WTC11 (cell line): Measurements from ENCODE around the gene PREX1.

Experiments used
- CBFB ChIP-seq: sonication (generic); formaldehyde crosslinking; IDR thresholded peaks from 2 replicates; pipeline ENCODE4 v1.8.1; 2022; ENCODE audit warnings: mild to moderate bottlenecking, low read depth, missing genetic modification reagents
- ELF4 ChIP-seq: sonication (generic); formaldehyde crosslinking; IDR thresholded peaks from 2 replicates; pipeline ENCODE4 v1.8.1; 2022; ENCODE audit warnings: low read depth, mild to moderate bottlenecking, moderate library complexity, missing genetic modification reagents
- ZNF219 ChIP-seq: sonication (generic); formaldehyde crosslinking; IDR thresholded peaks from 2 replicates; pipeline ENCODE4 v1.8.0; 2023; ENCODE audit warnings: missing genetic modification reagents, mild to moderate bottlenecking, borderline replicate concordance
- TF ChIP-seq, protein P1 (sequence below): sonication (generic); formaldehyde crosslinking; IDR thresholded peaks from 2 replicates; pipeline ENCODE4 v1.8.0; 2022; ENCODE audit warnings: mild to moderate bottlenecking, missing genetic modification reagents

DNA sequence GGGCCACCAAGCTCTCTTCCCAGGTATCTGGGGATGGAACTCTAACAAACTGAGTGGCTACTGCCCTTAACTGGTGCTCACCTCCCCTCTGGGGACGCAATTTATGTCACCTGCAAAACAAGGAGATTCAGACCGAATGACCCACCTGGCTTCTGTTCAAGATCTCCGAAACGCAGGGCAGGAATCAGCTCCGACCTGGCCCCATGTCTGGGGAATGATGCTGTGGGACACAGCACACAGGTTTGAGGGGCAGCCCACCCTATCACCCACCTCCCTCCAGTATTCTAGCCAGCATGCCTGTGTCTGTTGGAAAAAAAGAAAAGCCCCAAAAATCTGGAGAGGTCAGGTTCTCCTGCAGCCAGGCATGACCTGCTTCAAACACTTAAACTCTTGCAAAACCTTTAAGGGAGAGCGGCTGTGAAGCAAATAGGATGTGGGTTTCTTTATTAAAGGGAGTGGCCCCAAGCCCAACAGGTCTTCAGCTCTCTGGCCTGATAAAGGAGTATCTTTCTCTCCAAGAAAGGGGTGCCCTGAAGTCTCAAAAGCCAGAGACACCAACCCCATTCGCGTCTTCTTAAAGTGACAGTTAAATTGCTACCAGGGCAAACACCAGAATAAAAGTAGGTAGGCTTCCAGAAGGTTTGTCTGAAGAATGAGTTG lies 6.4 kb downstream of the PREX1 start:
- TF ChIP-seq, protein P1, sequence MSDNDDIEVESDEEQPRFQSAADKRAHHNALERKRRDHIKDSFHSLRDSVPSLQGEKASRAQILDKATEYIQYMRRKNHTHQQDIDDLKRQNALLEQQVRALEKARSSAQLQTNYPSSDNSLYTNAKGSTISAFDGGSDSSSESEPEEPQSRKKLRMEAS (CRISPR knock-in tag): no peak
- no peak for TF ChIP-seq ELF4 (CRISPR knock-in tag)
- TF ChIP-seq CBFB (CRISPR knock-in tag): no peak
- TF ChIP-seq ZNF219 (CRISPR knock-in tag): no peak
